Keratinocyte (primary cell): ENCODE measurements around the gene ZNF558.

Experiments used
- EZH2 ChIP-seq: IDR thresholded peaks from one replicate; pipeline ENCODE4 v1.6.1; 2012; ENCODE audit warnings: inconsistent platforms, mild to moderate bottlenecking, low read length, moderate library complexity
- TF ChIP-seq, protein P1 (sequence below), 3 experiments: IDR thresholded peaks in 1 of 3; conservative IDR thresholded peaks in 1 of 3; optimal IDR thresholded peaks in 1 of 3; 2 replicates in 2 of 3; 3 replicates in 1 of 3; pipeline versions ENCODE3 to v1.5.1; 2011; ENCODE audit warnings: low read length in 3 of 3, mild to moderate bottlenecking in 3 of 3, moderate library complexity in 2 of 3, control low read depth in 1 of 3, inconsistent platforms in 1 of 3; ENCODE audit not compliant: insufficient read depth in 2 of 3; ENCODE audit errors: extremely low read depth in 1 of 3

DNA sequence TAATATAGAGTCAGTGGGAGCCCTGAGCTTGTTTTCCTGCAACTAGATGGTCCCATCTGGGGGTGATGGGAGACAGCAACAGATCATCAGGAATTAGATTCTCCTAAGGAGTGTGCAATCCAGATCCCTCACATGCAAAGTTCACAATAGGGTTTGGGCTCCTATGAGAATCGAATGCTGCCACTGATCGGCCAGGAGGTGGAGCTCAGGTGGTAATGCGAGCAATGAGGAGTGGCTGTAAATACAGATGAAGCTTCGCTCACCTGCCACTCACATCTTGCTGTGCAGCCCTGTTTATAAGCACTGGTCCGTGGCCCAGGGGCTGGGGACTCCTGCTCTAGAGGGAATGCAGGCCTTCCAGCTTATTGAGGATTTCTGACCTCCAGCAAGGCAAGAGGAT, 5.7 kb downstream of the ZNF558 start:
- TF ChIP-seq, protein P1, sequence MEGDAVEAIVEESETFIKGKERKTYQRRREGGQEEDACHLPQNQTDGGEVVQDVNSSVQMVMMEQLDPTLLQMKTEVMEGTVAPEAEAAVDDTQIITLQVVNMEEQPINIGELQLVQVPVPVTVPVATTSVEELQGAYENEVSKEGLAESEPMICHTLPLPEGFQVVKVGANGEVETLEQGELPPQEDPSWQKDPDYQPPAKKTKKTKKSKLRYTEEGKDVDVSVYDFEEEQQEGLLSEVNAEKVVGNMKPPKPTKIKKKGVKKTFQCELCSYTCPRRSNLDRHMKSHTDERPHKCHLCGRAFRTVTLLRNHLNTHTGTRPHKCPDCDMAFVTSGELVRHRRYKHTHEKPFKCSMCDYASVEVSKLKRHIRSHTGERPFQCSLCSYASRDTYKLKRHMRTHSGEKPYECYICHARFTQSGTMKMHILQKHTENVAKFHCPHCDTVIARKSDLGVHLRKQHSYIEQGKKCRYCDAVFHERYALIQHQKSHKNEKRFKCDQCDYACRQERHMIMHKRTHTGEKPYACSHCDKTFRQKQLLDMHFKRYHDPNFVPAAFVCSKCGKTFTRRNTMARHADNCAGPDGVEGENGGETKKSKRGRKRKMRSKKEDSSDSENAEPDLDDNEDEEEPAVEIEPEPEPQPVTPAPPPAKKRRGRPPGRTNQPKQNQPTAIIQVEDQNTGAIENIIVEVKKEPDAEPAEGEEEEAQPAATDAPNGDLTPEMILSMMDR (optimal IDR thresholded peaks at IDR 0.05 in 1 of 3, IDR thresholded peaks at IDR 0.05 in 1 of 3, conservative IDR thresholded peaks at IDR 0.05 in 1 of 3; ENCODE audit: extremely low read depth in 1 of 3, insufficient read depth in 2 of 3, low read length in 3 of 3), result no peak
- TF ChIP-seq EZH2, result no peak
